DMS 273 (cell line): ENCODE measurements around the gene OVOL2.

ENCODE experiments used
- DNase-seq: peaks from one replicate; lab custom pipeline; 2025; ENCODE audit not compliant: unreplicated experiment; lab: John Stamatoyannopoulos, UW

Gene OVOL2

GRCh38 chr20:18018100-18018499, 39.6 kb downstream of the OVOL2 start:
- no peak for DNase-seq

GRCh38 chr20:18016772-18017171, 40.9 kb downstream of the OVOL2 start:
- no peak for DNase-seq

GRCh38 chr20:18014411-18014810, 43.3 kb downstream of the OVOL2 start:
- DNase-seq, result no peak

GRCh38 chr20:18012901-18013300, 44.8 kb downstream of the OVOL2 start:
- DNase-seq, result no peak

- no peak for DNase-seq
Observed at GRCh38 chr20:18011951-18012645, 45.6 kb downstream of the OVOL2 start.

- DNase-seq, result no peak
Observed at GRCh38 chr20:18011482-18011881, 46.2 kb downstream of the OVOL2 start.

GRCh38 chr20:18009116-18009515, 48.6 kb downstream of the OVOL2 start:
- no peak for DNase-seq

- DNase-seq, result peak; percentile 37
Observed at GRCh38 chr20:18007534-18008292, 50.0 kb downstream of the OVOL2 start.

GRCh38 chr20:18006684-18007083, 51.0 kb downstream of the OVOL2 start:
- DNase-seq, result no peak

- no peak for DNase-seq
Observed at GRCh38 chr20:18005990-18006364, 51.7 kb downstream of the OVOL2 start.

GRCh38 chr20:18005170-18005989, 52.3 kb downstream of the OVOL2 start:
- no peak for DNase-seq

GRCh38 chr20:18004384-18005031, 53.2 kb downstream of the OVOL2 start:
- peak; percentile 12 for DNase-seq

GRCh38 chr20:18003897-18004296, 53.8 kb downstream of the OVOL2 start:
- no peak for DNase-seq

GRCh38 chr20:18001131-18001921, 56.4 kb downstream of the OVOL2 start:
- DNase-seq, result no peak

GRCh38 chr20:17999566-17999965, 58.1 kb downstream of the OVOL2 start:
- DNase-seq, result no peak

- DNase-seq, result no peak
Observed at GRCh38 chr20:17998446-17998845, 59.3 kb downstream of the OVOL2 start.

GRCh38 chr20:17995967-17996819, 61.5 kb downstream of the OVOL2 start:
- DNase-seq, result peak; percentile 78

- no peak for DNase-seq
Observed at GRCh38 chr20:17993546-17993945, 64.2 kb downstream of the OVOL2 start.

- no peak for DNase-seq
Observed at GRCh38 chr20:17992847-17993513, 64.7 kb downstream of the OVOL2 start.
